Suppressor macrophage treated with lipopolysaccharide for 4 hours (primary cell): ENCODE results near the gene PPP2R2C.

Experiments used
- DNase-seq: peaks from one replicate; pipeline ENCODE4 v3.0.0-alpha.2; 2020

PPP2R2C gene

DNA sequence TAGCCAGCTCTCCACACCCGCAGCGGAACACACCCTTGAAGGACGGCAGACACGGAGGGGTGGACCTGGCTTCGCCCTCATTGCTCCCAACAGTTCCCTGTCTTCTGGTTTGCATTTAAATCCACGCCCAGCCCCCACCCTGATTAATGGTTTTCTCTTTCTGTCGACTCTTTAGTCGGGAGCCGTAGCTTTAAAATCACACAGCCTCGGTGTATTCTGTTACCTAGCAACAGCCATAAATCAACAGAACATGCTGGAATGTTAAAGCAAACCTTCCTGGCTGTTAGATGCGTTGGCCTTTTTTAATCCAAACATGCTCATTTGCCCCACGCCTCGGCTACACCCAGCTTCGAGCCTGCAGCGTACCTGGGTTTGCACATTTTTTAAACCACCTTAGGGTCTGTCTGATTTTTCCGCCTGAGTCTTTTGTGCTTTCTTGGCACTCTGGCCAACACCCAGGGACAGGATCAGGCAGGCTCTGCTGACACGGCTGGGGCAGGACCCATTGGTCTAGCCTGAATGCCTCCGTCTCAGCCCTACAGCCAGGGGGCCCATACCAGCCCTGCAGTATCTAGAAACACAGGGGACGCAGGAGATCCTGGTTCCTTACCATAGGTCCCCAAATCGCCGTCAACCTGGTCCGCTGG, 21.4 kb upstream of the PPP2R2C start:
- DNase-seq, result no peak

DNA sequence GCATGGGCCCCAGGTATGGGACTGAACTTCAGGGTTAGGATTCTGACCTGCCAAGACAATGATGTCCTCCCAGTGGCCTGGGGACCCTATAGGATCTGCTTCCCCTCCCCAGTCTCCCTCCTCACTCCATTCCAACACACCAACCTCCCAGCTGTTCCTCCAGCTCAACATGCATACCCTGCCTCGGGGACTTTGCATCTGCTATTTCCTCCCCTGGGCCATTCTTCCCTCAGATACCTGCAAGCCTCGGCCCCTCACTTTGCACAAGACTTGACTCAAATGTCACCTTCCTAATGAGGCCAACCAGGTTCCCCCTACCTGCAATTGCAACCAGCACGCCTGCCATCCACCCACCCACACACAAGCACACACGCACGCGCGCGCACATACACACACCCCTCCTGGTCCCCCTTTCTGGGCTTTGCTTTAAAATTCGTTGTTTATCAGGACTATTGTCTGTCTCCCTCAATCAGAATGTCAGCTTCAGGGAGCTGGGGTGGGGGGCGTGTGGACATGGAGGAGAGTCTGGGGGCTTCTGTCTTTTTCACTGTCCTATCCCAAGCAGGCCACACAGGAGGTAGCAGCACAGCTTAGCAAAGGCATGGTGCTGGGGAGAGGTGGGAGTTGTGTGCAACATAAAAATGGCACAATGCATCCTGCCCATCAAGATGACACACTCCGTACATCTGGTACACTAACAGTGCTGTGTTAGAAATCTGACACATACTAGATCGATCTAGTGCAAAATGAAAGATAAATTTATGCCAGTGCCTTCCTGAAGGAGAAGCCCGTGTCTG, 20.6 kb upstream of the PPP2R2C start:
- DNase-seq, result no peak

GRCh38 chr4:6492027-6492590, 19.7 kb upstream of the PPP2R2C start:
- DNase-seq, result no peak

- DNase-seq, result no peak
Measured at GRCh38 chr4:6491235-6491634, 18.8 kb upstream of the PPP2R2C start.

DNA sequence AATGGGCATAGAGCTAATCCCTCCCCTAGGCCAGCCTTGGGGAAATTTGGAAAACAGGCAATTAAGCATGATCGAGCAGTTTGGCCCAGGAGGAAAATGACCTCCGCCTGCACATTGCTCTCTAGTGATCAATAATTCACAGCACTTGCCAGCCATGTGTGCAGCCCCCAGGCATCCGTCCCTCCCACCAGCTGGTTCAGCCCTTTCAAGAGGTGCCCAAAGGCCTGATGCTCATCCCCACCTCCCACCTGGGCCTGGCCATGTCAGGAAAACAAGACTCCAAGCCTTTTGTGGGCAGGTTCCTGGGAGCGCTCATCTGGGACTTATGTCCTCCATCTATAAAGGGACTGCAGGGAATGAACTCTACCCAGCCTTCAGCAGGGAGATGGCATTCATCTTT, 17.5 kb upstream of the PPP2R2C start:
- DNase-seq, result no peak

- DNase-seq, result no peak
Measured at GRCh38 chr4:6487466-6487865, 15.1 kb upstream of the PPP2R2C start.

DNA sequence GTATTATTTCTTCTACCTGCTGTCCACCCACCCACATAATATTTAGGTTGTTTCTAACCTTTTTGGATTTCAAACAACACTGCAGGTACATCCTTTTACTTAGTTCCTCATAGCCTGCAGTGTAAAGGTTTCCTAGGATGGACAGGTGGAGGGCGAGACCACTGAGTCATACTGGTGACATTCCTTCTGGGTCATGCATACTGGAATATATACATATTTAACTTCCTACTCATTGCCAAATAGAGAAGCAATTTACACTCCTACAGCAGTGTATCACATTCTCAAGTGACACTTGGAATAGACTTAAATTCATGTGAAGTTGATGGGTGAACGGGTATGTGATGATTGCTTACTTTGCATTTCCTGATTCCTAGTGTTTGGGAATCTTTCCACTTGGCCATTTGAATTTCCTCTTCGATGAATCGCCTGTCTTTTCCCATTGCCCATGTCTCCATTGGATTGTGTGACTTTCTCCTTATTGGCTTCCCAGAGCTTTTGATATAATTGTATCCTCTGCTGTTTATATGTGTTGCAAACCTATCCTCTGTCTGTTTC, 8.2 kb upstream of the PPP2R2C start:
- no peak for DNase-seq

GRCh38 chr4:6478546-6479220, 6.3 kb upstream of the PPP2R2C start:
- no peak for DNase-seq

GRCh38 chr4:6476893-6477292, 4.5 kb upstream of the PPP2R2C start:
- no peak for DNase-seq

- DNase-seq, result no peak
Measured at GRCh38 chr4:6475492-6476020, 3.1 kb upstream of the PPP2R2C start.

- DNase-seq, result no peak
Measured at GRCh38 chr4:6474705-6475457, 2.5 kb upstream of the PPP2R2C start.

GRCh38 chr4:6474053-6474568, 1.7 kb upstream of the PPP2R2C start:
- peak; percentile 4 for DNase-seq

GRCh38 chr4:6473264-6474052, 1.0 kb upstream of the PPP2R2C start:
- no peak for DNase-seq

- DNase-seq, result no peak
Measured at GRCh38 chr4:6472008-6472386, 417 bp downstream of the PPP2R2C start.

DNA sequence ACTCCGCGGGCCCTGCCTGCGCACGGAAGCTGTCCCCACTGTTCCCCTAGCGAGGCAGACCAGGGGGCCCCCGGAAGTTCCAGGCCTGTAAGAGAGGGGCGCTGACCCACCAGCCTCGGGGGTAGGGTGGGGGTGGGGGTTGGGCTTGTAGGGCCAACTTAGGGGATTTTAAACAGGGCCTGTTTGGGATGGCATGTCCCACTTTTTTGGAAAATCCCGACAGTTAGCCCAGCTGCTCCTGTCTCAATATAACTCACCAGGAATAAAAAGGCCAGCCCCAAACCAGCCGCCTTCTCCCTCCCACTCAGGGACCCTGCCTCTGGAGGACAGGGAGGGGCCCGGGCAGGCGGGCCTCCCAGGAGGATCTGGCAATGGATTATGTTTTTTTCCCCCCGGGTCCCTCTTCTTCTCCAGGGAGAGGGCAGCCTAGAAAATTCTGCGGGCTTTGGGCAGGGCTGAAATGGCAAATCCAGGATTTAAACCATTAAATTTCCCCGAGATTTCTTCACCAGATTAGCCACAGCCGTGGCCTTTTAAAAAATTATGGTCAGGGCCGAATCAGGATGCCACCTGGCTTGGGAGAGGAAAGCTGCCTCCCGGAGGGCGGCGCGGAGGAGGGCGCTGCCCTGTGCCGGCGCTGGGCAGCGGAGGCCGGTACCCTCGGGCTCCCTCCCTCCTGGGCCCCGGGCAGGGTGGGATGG, 957 bp downstream of the PPP2R2C start:
- DNase-seq, result no peak

GRCh38 chr4:6470502-6471306, 1.7 kb downstream of the PPP2R2C start:
- DNase-seq, result no peak

DNA sequence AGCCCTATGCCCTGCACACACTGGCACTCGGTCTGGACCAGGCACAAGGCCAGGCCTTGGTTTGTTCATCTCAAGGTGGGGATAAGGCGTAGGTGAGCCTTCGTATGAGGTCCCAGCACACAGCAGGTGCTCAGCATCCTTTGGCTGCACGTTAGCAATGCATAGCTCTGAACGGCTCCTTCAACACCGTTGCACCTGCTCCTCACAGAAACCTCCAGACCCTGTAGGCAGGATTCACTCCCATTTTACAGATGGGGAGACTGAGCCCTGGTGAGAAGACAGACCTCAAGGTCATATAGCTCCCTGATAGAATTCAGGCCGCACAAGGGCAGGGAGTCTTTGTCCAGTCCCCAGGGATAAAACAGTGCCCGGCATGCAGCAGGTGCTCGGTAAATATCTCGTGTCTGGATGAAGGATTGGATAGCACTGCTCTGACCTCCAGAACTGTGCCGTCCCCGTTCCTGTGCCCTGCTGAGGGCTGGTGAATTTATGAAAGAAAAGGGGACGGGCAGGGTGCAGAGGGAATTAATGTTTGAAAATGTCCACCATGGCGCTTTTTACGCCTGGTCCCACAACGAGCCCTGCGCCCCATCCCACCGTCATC, 2.4 kb downstream of the PPP2R2C start:
- DNase-seq, result no peak

GRCh38 chr4:6469144-6469543, 3.3 kb downstream of the PPP2R2C start:
- DNase-seq, result no peak

- DNase-seq, result no peak
Measured at GRCh38 chr4:6468376-6468775, 4.0 kb downstream of the PPP2R2C start.
